ENCODE data around the gene EVA1A. TPM values are rescaled to one million over a fixed set of nuclear protein-coding genes. Genes with fewer than 3 reads are reported as not detected.

EVA1A gene
- total RNA-seq, 4 donors from 2014 or later = 0.46 to 1.3 (median 0.50) TPM; not detected in 1

- DNase-seq (ENCODE audit: low spot score) = no peak
- TF ChIP-seq, protein P1, sequence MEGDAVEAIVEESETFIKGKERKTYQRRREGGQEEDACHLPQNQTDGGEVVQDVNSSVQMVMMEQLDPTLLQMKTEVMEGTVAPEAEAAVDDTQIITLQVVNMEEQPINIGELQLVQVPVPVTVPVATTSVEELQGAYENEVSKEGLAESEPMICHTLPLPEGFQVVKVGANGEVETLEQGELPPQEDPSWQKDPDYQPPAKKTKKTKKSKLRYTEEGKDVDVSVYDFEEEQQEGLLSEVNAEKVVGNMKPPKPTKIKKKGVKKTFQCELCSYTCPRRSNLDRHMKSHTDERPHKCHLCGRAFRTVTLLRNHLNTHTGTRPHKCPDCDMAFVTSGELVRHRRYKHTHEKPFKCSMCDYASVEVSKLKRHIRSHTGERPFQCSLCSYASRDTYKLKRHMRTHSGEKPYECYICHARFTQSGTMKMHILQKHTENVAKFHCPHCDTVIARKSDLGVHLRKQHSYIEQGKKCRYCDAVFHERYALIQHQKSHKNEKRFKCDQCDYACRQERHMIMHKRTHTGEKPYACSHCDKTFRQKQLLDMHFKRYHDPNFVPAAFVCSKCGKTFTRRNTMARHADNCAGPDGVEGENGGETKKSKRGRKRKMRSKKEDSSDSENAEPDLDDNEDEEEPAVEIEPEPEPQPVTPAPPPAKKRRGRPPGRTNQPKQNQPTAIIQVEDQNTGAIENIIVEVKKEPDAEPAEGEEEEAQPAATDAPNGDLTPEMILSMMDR (IDR thresholded peaks at IDR 0.05) = no peak
- no peak for ATAC-seq (ENCODE audit: low FRiP score)
These were observed 98.5 kb downstream of the EVA1A start for GRCh38 chr2:75462206-75462605.

DNA sequence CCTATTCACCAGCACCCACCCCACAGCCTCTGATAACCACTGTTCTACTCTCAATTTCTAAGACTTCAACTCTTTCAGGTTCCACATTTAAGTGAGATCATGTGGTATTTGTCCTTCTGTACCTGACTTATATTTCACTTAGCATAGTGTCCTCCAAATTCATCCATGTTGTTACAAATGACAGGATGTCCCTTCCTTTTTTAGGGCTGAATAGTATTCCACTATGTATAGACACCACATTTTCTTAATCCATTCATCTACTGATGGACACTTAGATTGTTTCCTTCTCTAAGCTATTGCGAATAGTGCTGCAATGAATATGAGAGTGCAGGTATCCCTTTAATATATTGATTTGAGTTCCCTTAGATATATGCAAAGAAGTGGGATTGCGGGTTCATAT, 100.1 kb downstream of the EVA1A start:
- TF ChIP-seq, protein P1 (IDR thresholded peaks at IDR 0.05) = no peak
- no peak for ATAC-seq (ENCODE audit: low FRiP score)

GRCh38 chr2:75459565-75460310, 101.0 kb downstream of the EVA1A start:
- ATAC-seq (ENCODE audit: low FRiP score) (no peak), DNase-seq (ENCODE audit: low spot score) (no peak)
- TF ChIP-seq, protein P1 (IDR thresholded peaks at IDR 0.05) = no peak

More for the DNA sequence above, 100.1 kb downstream of the EVA1A start:
- DNase-seq (ENCODE audit: low spot score) = no peak

DNA sequence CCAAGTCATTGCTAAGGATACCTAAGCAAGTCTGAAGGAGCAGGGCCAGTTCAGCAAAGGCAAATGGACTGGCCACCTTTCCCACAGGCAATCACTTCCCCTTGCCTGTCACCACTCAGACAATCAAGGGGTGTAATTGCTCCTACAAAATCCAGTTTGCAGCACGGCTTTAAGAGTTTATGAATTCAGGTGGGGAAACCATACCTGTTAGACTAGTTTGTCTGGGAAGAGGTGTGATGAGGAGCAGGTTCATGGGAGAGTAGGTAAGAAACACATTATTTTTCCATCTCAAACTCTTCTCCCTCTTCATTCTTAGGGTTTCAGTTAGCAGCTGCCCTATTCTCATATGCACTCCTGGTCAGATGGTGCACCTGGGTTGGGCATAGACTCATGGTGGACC, 102.5 kb downstream of the EVA1A start:
- ATAC-seq (ENCODE audit: low FRiP score) (no peak), DNase-seq (ENCODE audit: low spot score) (no peak)
- TF ChIP-seq, protein P1 (IDR thresholded peaks at IDR 0.05) = no peak

DNA sequence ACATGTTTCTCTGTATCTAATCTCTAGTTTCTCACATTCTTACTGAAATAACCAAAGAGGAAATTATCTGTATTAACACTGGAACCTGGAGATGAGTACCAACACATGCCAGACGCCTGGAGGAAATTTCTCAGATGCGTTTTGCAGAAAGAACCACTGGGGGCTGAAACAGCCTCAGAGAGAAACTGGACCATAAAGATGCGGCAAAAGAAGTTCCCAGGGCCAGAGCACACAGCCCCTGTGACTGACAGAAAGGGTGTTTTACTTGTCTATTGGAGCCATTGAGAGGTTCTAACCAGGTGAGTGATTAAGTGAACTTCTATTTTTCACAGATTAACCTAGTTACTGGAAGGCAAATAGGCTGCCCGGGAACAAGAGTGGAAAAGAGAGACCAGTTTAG, 103.9 kb downstream of the EVA1A start:
- TF ChIP-seq, protein P1 (IDR thresholded peaks at IDR 0.05) = no peak
- DNase-seq (ENCODE audit: low spot score) (no peak), ATAC-seq (ENCODE audit: low FRiP score) (no peak)

- DNase-seq (ENCODE audit: low spot score) (no peak), ATAC-seq (ENCODE audit: low FRiP score) (no peak)
- TF ChIP-seq, protein P1 (IDR thresholded peaks at IDR 0.05) = no peak
These were observed 104.6 kb downstream of the EVA1A start for GRCh38 chr2:75456111-75456510.

DNA sequence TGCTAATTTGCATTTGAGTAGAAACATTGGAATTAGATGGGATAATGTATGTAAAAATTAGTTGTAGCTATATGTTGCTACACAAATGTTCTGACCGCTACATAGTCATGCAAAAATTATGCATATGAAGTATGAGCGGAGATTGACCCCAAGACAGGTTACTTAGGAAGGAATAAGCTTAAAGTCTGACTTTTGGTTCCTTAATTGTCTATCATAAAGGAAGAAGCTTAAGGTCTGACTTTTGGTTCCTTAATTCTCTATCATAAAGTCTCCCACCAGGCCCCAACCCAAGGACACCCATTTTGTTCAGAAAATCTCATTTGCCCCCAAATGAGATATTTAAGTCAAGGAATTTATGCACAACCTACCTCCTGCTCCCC, 106.5 kb downstream of the EVA1A start:
- TF ChIP-seq, protein P1 (IDR thresholded peaks at IDR 0.05) = no peak
- no peak for DNase-seq (ENCODE audit: low spot score)

More for the DNA sequence above, 106.5 kb downstream of the EVA1A start:
- ATAC-seq (ENCODE audit: low FRiP score) = no peak
